Measurements from ENCODE around the gene TRIP4. TPM values are rescaled to one million over a fixed set of nuclear protein-coding genes. Genes with fewer than 3 reads are reported as not detected.

The TRIP4 gene
- total RNA-seq, 1 experiment from 2014 or later: 12.9 TPM

- CTCF ChIA-PET: no interaction called here
- Mint-ChIP-seq H3K9me3 (no peaks in the 10 kb centered on the region), H3K36me3 (peaks cover 6% of the 10 kb centered on the region; the same call in 1 of the 2 replicates), H3K27ac (no peak overlapping the region), H3K4me1 (peaks cover under 1% of the 10 kb centered on the region; the same call in 1 of the 2 replicates), H3K27me3 (ENCODE audit: low read depth) (no peaks in the 10 kb centered on the region), H3K4me3 (no peak overlapping the region)
- ATAC-seq (no peak), DNase-seq (ENCODE audit: low spot score) (no peak)
- TF ChIP-seq ESRRA (CRISPR knock-in tag; IDR thresholded peaks at IDR 0.05; ENCODE audit: borderline replicate concordance): no peak
- TF ChIP-seq AR (CRISPR knock-in tag; IDR thresholded peaks at IDR 0.05): no peak
- POLR2A ChIA-PET: no interaction called here
Observed at GRCh38 chr15:64349375-64349774, 38.3 kb upstream of the TRIP4 start.

- DNase-seq (ENCODE audit: low spot score): no peak
- Mint-ChIP-seq H3K9me3 (no peaks in the 10 kb centered on the region), H3K27ac (peak overlapping the region; percentile 29; the same call in 1 of the 2 replicates), H3K4me1 (peaks cover 8% of the 10 kb centered on the region), H3K27me3 (ENCODE audit: low read depth) (no peaks in the 10 kb centered on the region), H3K36me3 (peaks cover 6% of the 10 kb centered on the region; the same call in 1 of the 2 replicates), H3K4me3 (no peak overlapping the region)
- CTCF ChIA-PET: no interaction called here
- POLR2A ChIA-PET: interaction anchor here (0.6 kb wide), 1 partner anchor 129 kb away, joined by 4 read pairs; no protein-coding TSS in a partner anchor
- TF ChIP-seq ZNF138 (CRISPR knock-in tag; conservative IDR thresholded peaks at IDR 0.05) (no peak), AR (CRISPR knock-in tag; IDR thresholded peaks at IDR 0.05) (no peak), TP53 (CRISPR knock-in tag; IDR thresholded peaks at IDR 0.05) (no peak), CDX4 (CRISPR knock-in tag; IDR thresholded peaks at IDR 0.05; ENCODE audit: borderline replicate concordance) (no peak), ATF1 (CRISPR knock-in tag; IDR thresholded peaks at IDR 0.05) (no peak), SOX15 (CRISPR knock-in tag; IDR thresholded peaks at IDR 0.05) (no peak), PRRX2 (CRISPR knock-in tag; IDR thresholded peaks at IDR 0.05) (no peak), CREM (CRISPR knock-in tag; IDR thresholded peaks at IDR 0.05) (no peak), HMGA2 (CRISPR knock-in tag; IDR thresholded peaks at IDR 0.05) (no peak), SMAD4 (CRISPR knock-in tag; IDR thresholded peaks at IDR 0.05) (no peak), NFE2L1 (CRISPR knock-in tag; IDR thresholded peaks at IDR 0.05) (no peak)
- ATAC-seq: no peak
Observed at GRCh38 chr15:64351265-64351664, 36.4 kb upstream of the TRIP4 start.

- CTCF ChIA-PET: no interaction called here
- no peaks in the 10 kb centered on the region for H3K9me3 Mint-ChIP-seq
- POLR2A ChIA-PET: no interaction called here
- no peak for TF ChIP-seq ZNF512 (CRISPR knock-in tag; IDR thresholded peaks at IDR 0.05; ENCODE audit: borderline replicate concordance)
- no peak for TF ChIP-seq NR1H2 (CRISPR knock-in tag; IDR thresholded peaks at IDR 0.05)
- no peak for TF ChIP-seq FOXK1 (CRISPR knock-in tag; IDR thresholded peaks at IDR 0.05)
- no peak for TF ChIP-seq FOXP4 (CRISPR knock-in tag; IDR thresholded peaks at IDR 0.05)
- TF ChIP-seq RELA (CRISPR knock-in tag; IDR thresholded peaks at IDR 0.05; ENCODE audit: borderline replicate concordance): no peak
- no peak for TF ChIP-seq IRF1 (CRISPR knock-in tag; IDR thresholded peaks at IDR 0.05)
- TF ChIP-seq JAZF1 (CRISPR knock-in tag; IDR thresholded peaks at IDR 0.05): no peak
- no peak for TF ChIP-seq FOXJ3 (CRISPR knock-in tag; IDR thresholded peaks at IDR 0.05; ENCODE audit: borderline replicate concordance)
- no peak for TF ChIP-seq SP1 (CRISPR knock-in tag; conservative IDR thresholded peaks at IDR 0.05)
- TF ChIP-seq SOX15 (CRISPR knock-in tag; IDR thresholded peaks at IDR 0.05): no peak
Observed at GRCh38 chr15:64354688-64355344, 32.8 kb upstream of the TRIP4 start.

More at GRCh38 chr15:64354688-64355344, 32.8 kb upstream of the TRIP4 start:
- Mint-ChIP-seq H3K4me3 (peak overlapping the region; percentile 95), H3K36me3 (no peaks in the 10 kb centered on the region), H3K27ac (peak overlapping the region; percentile 98), H3K27me3 (ENCODE audit: low read depth) (no peaks in the 10 kb centered on the region), H3K4me1 (peaks cover 12% of the 10 kb centered on the region)
- ATAC-seq (no peak), DNase-seq (ENCODE audit: low spot score) (no peak)
